ENCODE data around the gene PLEKHH1. TPM values are rescaled to one million over a fixed set of nuclear protein-coding genes. Genes with fewer than 3 reads are reported as not detected.

PLEKHH1 gene
- total and polyA plus RNA-seq, 2 experiments from 2014 or later = 12.8 to 19.5 TPM

- Histone ChIP-seq H2AFZ (no peak overlapping the region), H3K4me3 (no peak overlapping the region), H3K36me3 (replicated peaks; ENCODE audit: insufficient read depth, low read depth) (no peaks in the 10 kb centered on the region), H3K9me3 (ENCODE audit: low read depth) (no peaks in the 10 kb centered on the region), H3K9me2 (replicated peaks; ENCODE audit: insufficient read depth) (no peaks in the 10 kb centered on the region), H3K27ac (no peak overlapping the region), H3K4me1 (ENCODE audit: insufficient read depth) (no peaks in the 10 kb centered on the region), H3K4me2 (no peak overlapping the region), H3K79me2 (no peaks in the 10 kb centered on the region), H3K27me3 (peaks cover 8% of the 10 kb centered on the region), H4K20me1 (ENCODE audit: insufficient read depth, poor library complexity, severe bottlenecking) (no peaks in the 10 kb centered on the region)
- WGBS (ENCODE audit: low lambda C conversion rate, missing lambda C conversion rate) = 85% methylated on average over 7 of the region's 7 CpGs
- TF ChIP-seq EZH2phosphoT487 (IDR thresholded peaks at IDR 0.05; ENCODE audit: low read depth, severe bottlenecking, unreplicated experiment) = no peak
- TF ChIP-seq CTCF (IDR thresholded peaks at IDR 0.05; ENCODE audit: poor library complexity) = no peak
- no peak for TF ChIP-seq EZH2 (IDR thresholded peaks at IDR 0.05; ENCODE audit: borderline replicate concordance)
- no peak for DNase-seq (ENCODE audit: low spot score)
Observed at GRCh38 chr14:67523764-67524633, 9.1 kb upstream of the PLEKHH1 start.

- Histone ChIP-seq H2AFZ (no peak overlapping the region), H4K20me1 (ENCODE audit: insufficient read depth, poor library complexity, severe bottlenecking) (no peaks in the 10 kb centered on the region), H3K4me1 (ENCODE audit: insufficient read depth) (no peaks in the 10 kb centered on the region), H3K9me2 (replicated peaks; ENCODE audit: insufficient read depth) (no peaks in the 10 kb centered on the region), H3K27ac (no peak overlapping the region), H3K36me3 (replicated peaks; ENCODE audit: insufficient read depth, low read depth) (no peaks in the 10 kb centered on the region), H3K4me2 (no peak overlapping the region), H3K4me3 (no peak overlapping the region), H3K79me2 (no peaks in the 10 kb centered on the region), H3K9me3 (ENCODE audit: low read depth) (no peaks in the 10 kb centered on the region), H3K27me3 (peaks cover 7% of the 10 kb centered on the region)
- 79% methylated on average over 3 of the region's 3 CpGs for WGBS (ENCODE audit: low lambda C conversion rate, missing lambda C conversion rate)
- no peak for DNase-seq (ENCODE audit: low spot score)
- TF ChIP-seq EZH2phosphoT487 (IDR thresholded peaks at IDR 0.05; ENCODE audit: low read depth, severe bottlenecking, unreplicated experiment) = no peak
- no peak for TF ChIP-seq EZH2 (IDR thresholded peaks at IDR 0.05; ENCODE audit: borderline replicate concordance)
- no peak for TF ChIP-seq CTCF (IDR thresholded peaks at IDR 0.05; ENCODE audit: poor library complexity)
Observed at GRCh38 chr14:67524634-67524963, 8.5 kb upstream of the PLEKHH1 start.

GRCh38 chr14:67525389-67525788, 7.7 kb upstream of the PLEKHH1 start:
- DNase-seq (ENCODE audit: low spot score) = no peak
- H4K20me1 ChIP-seq (ENCODE audit: insufficient read depth, poor library complexity, severe bottlenecking) = no peaks in the 10 kb centered on the region
- no peak overlapping the region for H3K4me2 ChIP-seq
- H3K9me2 ChIP-seq (replicated peaks; ENCODE audit: insufficient read depth) = no peaks in the 10 kb centered on the region
- peaks cover 3% of the 10 kb centered on the region for H3K27me3 ChIP-seq
- H3K4me3 ChIP-seq = no peak overlapping the region
- H3K27ac ChIP-seq = no peak overlapping the region
- H3K36me3 ChIP-seq (replicated peaks; ENCODE audit: insufficient read depth, low read depth) = no peaks in the 10 kb centered on the region
- TF ChIP-seq EZH2 (IDR thresholded peaks at IDR 0.05; ENCODE audit: borderline replicate concordance) (no peak), CTCF (IDR thresholded peaks at IDR 0.05; ENCODE audit: poor library complexity) (no peak), EZH2phosphoT487 (IDR thresholded peaks at IDR 0.05; ENCODE audit: low read depth, severe bottlenecking, unreplicated experiment) (no peak)
- no peaks in the 10 kb centered on the region for H3K79me2 ChIP-seq
- no peaks in the 10 kb centered on the region for H3K9me3 ChIP-seq (ENCODE audit: low read depth)
- WGBS (ENCODE audit: low lambda C conversion rate, missing lambda C conversion rate) = 78% methylated on average over 4 of the region's 4 CpGs
- H2AFZ ChIP-seq = no peak overlapping the region
- no peaks in the 10 kb centered on the region for H3K4me1 ChIP-seq (ENCODE audit: insufficient read depth)
